H1 (cell line): ENCODE measurements around the gene CGB2. TPM values are rescaled to one million over a fixed set of nuclear protein-coding genes. Genes with fewer than 3 reads are reported as not detected.

ENCODE experiments used
- CTCF ChIA-PET: fragments of 300-600 bp; sonication (Branson Sonifier 250); formaldehyde crosslinking; loops from one replicate; lab custom pipeline; 2021; ENCODE audit not compliant: partially characterized antibody; lab: Charles Lee
- POLR2A ChIA-PET: fragments of 300-600 bp; sonication (Branson Sonifier 250); formaldehyde crosslinking; loops from one replicate; lab custom pipeline; 2021; ENCODE audit warnings: inconsistent platforms; ENCODE audit not compliant: partially characterized antibody; lab: Charles Lee
- DNase-seq, 2 experiments: peaks; one replicate each; pipeline versions ENCODE4 v3.0.0 to v3.0.0-alpha.2; 2010 to 2022; ENCODE audit warnings: low spot score in 2 of 2, low read depth in 1 of 2, mixed read lengths in 1 of 2
- FAIRE-seq: peaks from 2 replicates; lab custom pipeline; 2011; peaks lifted over from hg19 to GRCh38; lab: Jason Lieb, UNC
- H2AFZ ChIP-seq: 2 replicates; pipeline ENCODE4 v1.8.1; 2012; ENCODE audit warnings: low read length, inconsistent platforms
- H2AK5ac ChIP-seq: 2 replicates; pipeline ENCODE4 v1.6.1; 2013; ENCODE audit warnings: low read depth, low read length
- H2BK120ac ChIP-seq: replicated peaks from 2 replicates; pipeline ENCODE3; 2013; ENCODE audit warnings: low read depth, low read length, inconsistent platforms
- H2BK12ac ChIP-seq: 2 replicates; pipeline ENCODE4 v1.6.1; 2013; ENCODE audit warnings: low read depth, low read length
- H2BK15ac ChIP-seq: 2 replicates; pipeline ENCODE4 v1.6.1; 2013; ENCODE audit warnings: low read length
- H2BK20ac ChIP-seq: 2 replicates; pipeline ENCODE4 v1.6.1; 2013; ENCODE audit warnings: low read length
- H2BK5ac ChIP-seq: 2 replicates; pipeline ENCODE4 v1.6.1; 2013; ENCODE audit warnings: low read depth, low read length
- H3K14ac ChIP-seq: 2 replicates; pipeline ENCODE4 v1.6.1; 2013; ENCODE audit warnings: inconsistent platforms; ENCODE audit not compliant: insufficient read length
- H3K18ac ChIP-seq: 2 replicates; pipeline ENCODE4 v1.6.1; 2013; ENCODE audit warnings: low read length; ENCODE audit errors: extremely low read depth
- H3K23ac ChIP-seq: 2 replicates; pipeline ENCODE4 v1.6.1; 2013; ENCODE audit warnings: inconsistent platforms; ENCODE audit not compliant: insufficient read length
- H3K23me2 ChIP-seq: 2 replicates; pipeline ENCODE4 v1.6.1; 2013; ENCODE audit warnings: low read depth, low read length
- H3K27ac ChIP-seq: 2 replicates; pipeline ENCODE4 v1.6.1; 2011; ENCODE audit warnings: low read depth, low read length, inconsistent platforms
- H3K27me3 ChIP-seq, 4 experiments: replicated peaks in 1 of 4; 1 replicate in 1 of 4; 2 replicates in 3 of 4; pipeline versions ENCODE4 v1.6.1 to v1.8.1; 2011 to 2013; ENCODE audit warnings: low read length in 3 of 4, mild to moderate bottlenecking in 3 of 4, inconsistent platforms in 2 of 4, mixed read lengths in 2 of 4, moderate library complexity in 1 of 4; ENCODE audit not compliant: control insufficient read depth in 3 of 4, insufficient read depth in 3 of 4; ENCODE audit errors: extremely low read depth in 1 of 4
- H3K36me3 ChIP-seq, 4 experiments: 2 replicates each; pipeline versions ENCODE4 v1.6.1 to v1.8.1; 2011 to 2013; ENCODE audit warnings: mild to moderate bottlenecking in 4 of 4, low read length in 3 of 4, moderate library complexity in 2 of 4, control low read depth in 1 of 4, inconsistent platforms in 1 of 4; ENCODE audit not compliant: insufficient read depth in 4 of 4, control insufficient read depth in 2 of 4
- H3K4ac ChIP-seq: replicated peaks from 2 replicates; pipeline ENCODE3; 2013; ENCODE audit warnings: low read length, low read depth, mixed read lengths, inconsistent platforms; ENCODE audit not compliant: insufficient read length
- H3K4me1 ChIP-seq, 4 experiments: replicated peaks in 1 of 4; 1 replicate in 1 of 4; 2 replicates in 3 of 4; pipeline versions ENCODE4 v1.6.1 to v1.8.1; 2011 to 2013; ENCODE audit warnings: low read length in 3 of 4, inconsistent platforms in 2 of 4, mixed read lengths in 1 of 4; ENCODE audit not compliant: insufficient read depth in 4 of 4, control insufficient read depth in 3 of 4
- H3K4me2 ChIP-seq, 2 experiments: 2 replicates each; pipeline versions ENCODE4 v1.6.1 to v1.8.1; 2011 to 2013; ENCODE audit warnings: low read depth in 2 of 2, low read length in 2 of 2, control low read depth in 1 of 2, inconsistent platforms in 1 of 2, mild to moderate bottlenecking in 1 of 2; ENCODE audit not compliant: insufficient read depth in 1 of 2
- H3K4me3 ChIP-seq, 4 experiments: fragments of 200-600, 300-600 bp in 1 of 4; sonication (generic), shearing (Covaris generic), sonication (Bioruptor Twin) in 1 of 4; 2 replicates each; pipeline versions ENCODE4 v1.5.1 to v1.8.1; 2011 to 2016; ENCODE audit warnings: low read length in 4 of 4, low read depth in 3 of 4, control low read depth in 2 of 4, inconsistent platforms in 2 of 4, mild to moderate bottlenecking in 2 of 4, mixed read lengths in 1 of 4, moderate library complexity in 1 of 4; ENCODE audit not compliant: insufficient read depth in 2 of 4; ENCODE audit errors: extremely low read depth in 1 of 4
- H3K56ac ChIP-seq: replicated peaks from 2 replicates; pipeline ENCODE3; 2013; ENCODE audit warnings: low read depth, mild to moderate bottlenecking, mixed read lengths, low read length, inconsistent platforms; ENCODE audit not compliant: insufficient read length
- H3K79me1 ChIP-seq: 2 replicates; pipeline ENCODE4 v1.6.1; 2013; ENCODE audit warnings: low read depth, low read length, control low read depth
- H3K79me2 ChIP-seq, 2 experiments: 2 replicates each; pipeline versions ENCODE4 v1.6.1 to v1.8.1; 2012 to 2013; ENCODE audit warnings: low read length in 2 of 2, mild to moderate bottlenecking in 2 of 2, inconsistent platforms in 1 of 2; ENCODE audit not compliant: insufficient read depth in 2 of 2, control insufficient read depth in 1 of 2
- H3K9ac ChIP-seq, 4 experiments: replicated peaks in 1 of 4; 1 replicate in 1 of 4; 2 replicates in 3 of 4; pipeline versions ENCODE4 v1.6.1 to v1.8.1; 2011 to 2013; ENCODE audit warnings: low read depth in 3 of 4, low read length in 3 of 4, control low read depth in 2 of 4, mild to moderate bottlenecking in 2 of 4, moderate library complexity in 2 of 4, inconsistent platforms in 1 of 4; ENCODE audit errors: extremely low read depth in 1 of 4
- H3K9me3 ChIP-seq, 2 experiments: 2 replicates each; pipeline versions ENCODE4 v1.6.1 to v1.8.1; 2012 to 2013; ENCODE audit warnings: mild to moderate bottlenecking in 2 of 2, moderate library complexity in 2 of 2, control low read depth in 1 of 2, inconsistent platforms in 1 of 2, low read depth in 1 of 2, low read length in 1 of 2, mixed read lengths in 1 of 2; ENCODE audit not compliant: insufficient read depth in 2 of 2
- H4K20me1 ChIP-seq, 2 experiments: replicated peaks in 1 of 2; 2 replicates each; pipeline versions ENCODE3 to v1.8.1; 2011 to 2013; ENCODE audit warnings: inconsistent platforms in 2 of 2, low read length in 2 of 2, mild to moderate bottlenecking in 1 of 2; ENCODE audit not compliant: insufficient read depth in 2 of 2, control insufficient read depth in 1 of 2
- H4K5ac ChIP-seq: 2 replicates; pipeline ENCODE4 v1.6.1; 2013; ENCODE audit warnings: low read length, low read depth, mixed read lengths, inconsistent platforms; ENCODE audit not compliant: insufficient read length
- H4K8ac ChIP-seq: 2 replicates; pipeline ENCODE4 v1.8.0; 2013; ENCODE audit warnings: mild to moderate bottlenecking, moderate library complexity, low read length, inconsistent platforms; ENCODE audit not compliant: insufficient read depth; ENCODE audit errors: extremely low read depth
- H4K91ac ChIP-seq: replicated peaks from 2 replicates; pipeline ENCODE3; 2013; ENCODE audit warnings: low read length, mixed read lengths, inconsistent platforms; ENCODE audit not compliant: insufficient read length
- POU5F1 ChIP-seq: IDR thresholded peaks from 2 replicates; pipeline ENCODE4 v1.6.1; 2011; ENCODE audit warnings: low read depth, mild to moderate bottlenecking, low read length, moderate library complexity
- ZNF274 ChIP-seq: IDR thresholded peaks from 2 replicates; pipeline ENCODE4 v1.7.0; 2012; ENCODE audit warnings: low read length, borderline replicate concordance; ENCODE audit errors: extremely low read depth
- WGBS, 2 experiments: shearing (Covaris generic) in 1 of 2; methylation state at CpG; one replicate each; pipeline versions ENCODE4 v1.1.6 to v1.1.7; 2013 to 2015; ENCODE audit warnings: low lambda C conversion rate in 2 of 2, mixed read lengths in 2 of 2, inconsistent platforms in 1 of 2, low coverage in 1 of 2, missing lambda C conversion rate in 1 of 2; ENCODE audit not compliant: insufficient replicate concordance in 2 of 2, insufficient coverage in 1 of 2, insufficient read length in 1 of 2; ENCODE audit errors: extremely low coverage in 1 of 2, missing lambda C conversion rate in 1 of 2; 5-methylcytosine and 5-hydroxymethylcytosine counted together
- polyA plus RNA-seq, 7 experiments: library from polyadenylated mRNA; depleted of rRNA in 3 of 7; stranded (reverse) in 5 of 7; unstranded in 2 of 7; fragments of >200 nt in 5 of 7; fragments of 200-250 nt in 2 of 7; gene quantifications; 1 replicate in 5 of 7; 2 replicates in 1 of 7; 4 replicates in 1 of 7; pipeline versions ENCODE4 v1.2.1 to v1.2.3, GENCODE V29; 2011 to 2013; ENCODE audit warnings: missing spikeins in 2 of 7, mixed read lengths in 2 of 7
- total RNA-seq: library from RNA; stranded (reverse); fragmentation: NEBNext Ultra II Directional; extraction: Animal tissue kit (Norgen Biotek cat#: 25700); gene quantifications from 2 replicates; pipeline ENCODE4 v1.2.1, GENCODE V29; 2021
- TF ChIP-seq, protein P1 (sequence below), 3 experiments: IDR thresholded peaks; 1 replicate in 2 of 3; 2 replicates in 1 of 3; pipeline versions ENCODE4 v1.5.1 to v1.6.1; 2011; ENCODE audit warnings: low read length in 3 of 3, mild to moderate bottlenecking in 3 of 3, inconsistent platforms in 2 of 3, low read depth in 1 of 3, moderate library complexity in 1 of 3; ENCODE audit not compliant: insufficient read depth in 1 of 3; ENCODE audit errors: control extremely low read depth in 1 of 3

Gene CGB2
- total and polyA plus RNA-seq, 2 of the 8 experiments (the other 6 are each of a cell fraction or from before 2014, with no cell fraction given): 0.71 to 3.2 TPM

DNA sequence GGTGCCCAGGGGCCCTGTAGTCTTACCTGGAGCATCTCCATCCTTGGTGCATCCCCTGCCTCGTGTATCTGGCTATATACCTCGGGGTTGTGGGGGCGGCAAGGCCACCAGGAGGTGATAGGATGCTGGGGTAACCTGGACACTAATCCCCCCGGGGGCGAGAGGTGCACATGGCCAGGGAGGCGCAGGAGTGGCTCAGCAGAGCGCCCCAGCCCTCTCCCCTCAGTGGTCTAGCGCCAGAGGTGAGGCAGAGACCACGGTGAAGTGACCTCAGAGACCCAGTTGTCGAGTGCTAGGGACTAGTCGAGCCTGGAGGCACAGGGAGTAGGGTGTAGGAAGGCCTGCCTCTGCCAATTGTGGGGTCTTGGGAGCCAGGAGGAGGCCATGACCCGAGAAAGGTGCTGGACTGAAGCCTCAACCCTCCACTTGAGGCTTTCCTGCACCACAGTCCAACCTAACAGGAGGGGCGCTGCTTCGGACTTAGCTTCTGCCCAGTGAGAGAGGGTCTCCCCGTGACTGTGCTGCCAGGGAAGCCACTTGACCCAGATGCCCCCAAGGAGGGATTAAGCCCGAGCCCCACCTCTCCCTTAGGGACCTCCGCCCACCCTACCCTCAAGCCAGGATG, 14.5 kb upstream of the CGB2 start, which contains the start of gene LHB:
Gene LHB (minus strand): TSS at position 51 of the 625 bp plus-strand sequence. CDS start 10 bp downstream, at position 41.
- CTCF ChIA-PET: interaction anchor here (0.7 to 8.1 kb wide), 5 partner anchors 9 to 229 kb away, joined by 3 to 46 read pairs (median 6); no protein-coding TSS in a partner anchor
- peaks cover 0 to 2% of the 10 kb centered on the region in 2 experiments for H4K20me1 ChIP-seq
- peaks cover 5 to 19% (median 10%) of the 10 kb centered on the region in 4 experiments; a peak in 7 of 8 replicates for H3K36me3 ChIP-seq
- H3K27me3 ChIP-seq: peaks cover 0 to 15% (median 12%) of the 10 kb centered on the region in 4 experiments; a peak in 6 of 7 replicates
- peaks cover 0 to 17% (median 8%) of the 10 kb centered on the region in 4 experiments; a peak in 5 of 7 replicates for H3K4me1 ChIP-seq
- H3K27ac ChIP-seq: no peak within 1 kb of the TSS
- H2AK5ac ChIP-seq: no peak within 1 kb of the TSS
- H4K8ac ChIP-seq: no peak within 1 kb of the TSS
- POLR2A ChIA-PET: interaction anchor here (0.6 to 1.5 kb wide), 3 partner anchors 17 to 46 kb away, joined by 3 to 4 read pairs (median 3); no protein-coding TSS in a partner anchor
- no peak within 1 kb of the TSS for H4K5ac ChIP-seq
- no peak within 1 kb of the TSS for H3K14ac ChIP-seq
- no peak within 1 kb of the TSS for H3K56ac ChIP-seq
- no peak within 1 kb of the TSS for H3K23ac ChIP-seq
- H2BK5ac ChIP-seq: no peak within 1 kb of the TSS
- H2BK12ac ChIP-seq: no peak within 1 kb of the TSS
- whole genome bisulfite sequencing, 2 experiments: 68% methylated on average over 17 of the region's 17 CpGs; no CpG with 5 or more reads in 1 of the 2 experiments
- peak within 1 kb of the TSS; percentile 78 to 82 for H3K4me2 ChIP-seq
- H3K9me3 ChIP-seq: no peaks in the 10 kb centered on the region
- no peak within 1 kb of the TSS for H2BK20ac ChIP-seq
- H2BK15ac ChIP-seq: no peak within 1 kb of the TSS
- H3K9ac ChIP-seq: no peak within 1 kb of the TSS
- no peak for DNase-seq
- TF ChIP-seq POU5F1: no peak
- no peak for TF ChIP-seq ZNF274
- TF ChIP-seq, protein P1, sequence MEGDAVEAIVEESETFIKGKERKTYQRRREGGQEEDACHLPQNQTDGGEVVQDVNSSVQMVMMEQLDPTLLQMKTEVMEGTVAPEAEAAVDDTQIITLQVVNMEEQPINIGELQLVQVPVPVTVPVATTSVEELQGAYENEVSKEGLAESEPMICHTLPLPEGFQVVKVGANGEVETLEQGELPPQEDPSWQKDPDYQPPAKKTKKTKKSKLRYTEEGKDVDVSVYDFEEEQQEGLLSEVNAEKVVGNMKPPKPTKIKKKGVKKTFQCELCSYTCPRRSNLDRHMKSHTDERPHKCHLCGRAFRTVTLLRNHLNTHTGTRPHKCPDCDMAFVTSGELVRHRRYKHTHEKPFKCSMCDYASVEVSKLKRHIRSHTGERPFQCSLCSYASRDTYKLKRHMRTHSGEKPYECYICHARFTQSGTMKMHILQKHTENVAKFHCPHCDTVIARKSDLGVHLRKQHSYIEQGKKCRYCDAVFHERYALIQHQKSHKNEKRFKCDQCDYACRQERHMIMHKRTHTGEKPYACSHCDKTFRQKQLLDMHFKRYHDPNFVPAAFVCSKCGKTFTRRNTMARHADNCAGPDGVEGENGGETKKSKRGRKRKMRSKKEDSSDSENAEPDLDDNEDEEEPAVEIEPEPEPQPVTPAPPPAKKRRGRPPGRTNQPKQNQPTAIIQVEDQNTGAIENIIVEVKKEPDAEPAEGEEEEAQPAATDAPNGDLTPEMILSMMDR (IDR thresholded peaks at IDR 0.05; ENCODE audit: control extremely low read depth in 1 of 3, insufficient read depth in 1 of 3, low read depth in 1 of 3, low read length in 3 of 3): peak; percentile 0 to 38 (median 30); a peak in 3 of 4 replicates
- H3K18ac ChIP-seq: peak within 1 kb of the TSS; percentile 2; the same call in 1 of the 2 replicates
- no peaks in the 10 kb centered on the region for H3K79me2 ChIP-seq
- H4K91ac ChIP-seq: no peak within 1 kb of the TSS
- no peak within 1 kb of the TSS for H2AFZ ChIP-seq
- peak within 1 kb of the TSS; percentile 27 to 68 (median 40) for H3K4me3 ChIP-seq
- no peak for FAIRE-seq
- H3K79me1 ChIP-seq: no peaks in the 10 kb centered on the region
- peaks cover 6% of the 10 kb centered on the region; the same call in 1 of the 2 replicates for H3K23me2 ChIP-seq
- no peak within 1 kb of the TSS for H3K4ac ChIP-seq
- no peak within 1 kb of the TSS for H2BK120ac ChIP-seq
